Left lung (tissue), 10 donors: ENCODE results near the gene SH3TC1. TPM values are rescaled to one million over a fixed set of nuclear protein-coding genes. Genes with fewer than 3 reads are reported as not detected.

Experiments used
- ATAC-seq: fragments of 200-7000 bp; cut with Tn5 transposase; one replicate; pipeline ENCODE4 v1.9.1; 2020; ENCODE audit warnings: moderate library complexity
- DNase-seq, 4 donors: peaks; one replicate each; pipeline ENCODE4 v3.0.0-alpha.2; 2013 to 2020
- H3K27ac ChIP-seq, 2 donors: fragments of 200-600 bp; sonication (generic) in 1 of 2; one replicate each; pipeline versions ENCODE4 v1.5.0 to v1.8.0; 2020 to 2021
- H3K27me3 ChIP-seq, 2 donors: fragments of 200-600 bp; sonication (generic) in 1 of 2; one replicate each; pipeline versions ENCODE4 v1.5.0 to v1.8.0; 2020 to 2021
- H3K36me3 ChIP-seq, 2 donors: fragments of 200-600 bp; sonication (generic) in 1 of 2; one replicate each; pipeline versions ENCODE4 v1.5.0 to v1.8.0; 2020 to 2021
- H3K4me1 ChIP-seq, 2 donors: fragments of 200-600 bp; one replicate each; pipeline ENCODE4 v1.8.0; 2021
- H3K4me3 ChIP-seq, 2 donors: fragments of 200-600 bp; sonication (generic) in 1 of 2; one replicate each; pipeline versions ENCODE4 v1.5.0 to v1.8.0; 2020 to 2021; ENCODE audit warnings: mild to moderate bottlenecking in 1 of 2
- H3K9me3 ChIP-seq, 2 donors: fragments of 200-600 bp; sonication (generic) in 1 of 2; one replicate each; pipeline versions ENCODE4 v1.5.0 to v1.8.0; 2020 to 2021
- intact Hi-C, 2 donors: fragments of 100-400 bp; cut with DNase I; formaldehyde crosslinking; loops; one replicate each; pipeline versions ENCODE4 v1.11.2 to v1.14.2; 2022
- polyA plus RNA-seq, 6 donors: library from polyadenylated mRNA; unstranded; fragments of 120-200 nt; gene quantifications; one replicate each; pipeline ENCODE4 v1.2.1, GENCODE V29; 2013; ENCODE audit not compliant: insufficient read length in 6 of 6
- total RNA-seq, 2 donors: library from RNA; stranded (reverse); fragmentation: NEBNext Ultra II Directional; extraction: Animal tissue kit (Norgen Biotek cat#: 25700); gene quantifications; one replicate each; pipeline ENCODE4 v1.2.1, GENCODE V29; 2021
- TF ChIP-seq, protein P1 (sequence below), 2 donors: fragments of 200-600 bp; sonication (generic) in 1 of 2; IDR thresholded peaks; one replicate each; pipeline versions ENCODE4 v1.5.0 to v1.8.0; 2021; ENCODE audit warnings: antibody characterized with exemption in 2 of 2
- donor health status: DM: no; HTN: yes; CAD: no.
- donor health status: DM: no; HTN: no; CAD: no.

Gene SH3TC1
- total and polyA plus RNA-seq, 8 donors: 22.0 to 46.1 (median 28.3) TPM

DNA sequence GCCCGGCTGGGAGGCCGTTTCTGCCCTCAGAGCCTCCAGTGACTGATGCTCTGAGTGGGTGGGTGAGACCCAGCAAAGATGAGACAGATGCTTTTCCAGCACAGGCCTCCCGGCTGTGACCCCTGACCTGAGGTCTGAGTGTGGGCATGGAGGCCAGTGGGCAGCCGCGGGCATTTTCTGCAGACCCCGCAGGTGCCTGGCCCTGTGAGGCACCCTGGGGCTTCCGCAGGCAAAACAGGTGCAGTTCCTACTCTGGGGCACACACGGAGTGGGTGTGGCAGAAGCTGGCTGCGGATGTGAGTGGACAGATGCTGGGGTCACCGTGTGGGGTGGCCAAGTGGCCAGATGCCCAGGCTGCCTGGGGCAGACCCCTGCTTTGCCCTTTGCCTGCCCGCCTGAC, 85.3 kb downstream of the SH3TC1 start:
- Histone ChIP-seq H3K4me1 (peaks cover 0 to 11% of the 10 kb centered on the region in 2 donors), H3K27me3 (no peaks in the 10 kb centered on the region), H3K4me3 (no peak overlapping the region), H3K36me3 (no peaks in the 10 kb centered on the region), H3K27ac (no peak overlapping the region), H3K9me3 (no peaks in the 10 kb centered on the region)
- TF ChIP-seq, protein P1, sequence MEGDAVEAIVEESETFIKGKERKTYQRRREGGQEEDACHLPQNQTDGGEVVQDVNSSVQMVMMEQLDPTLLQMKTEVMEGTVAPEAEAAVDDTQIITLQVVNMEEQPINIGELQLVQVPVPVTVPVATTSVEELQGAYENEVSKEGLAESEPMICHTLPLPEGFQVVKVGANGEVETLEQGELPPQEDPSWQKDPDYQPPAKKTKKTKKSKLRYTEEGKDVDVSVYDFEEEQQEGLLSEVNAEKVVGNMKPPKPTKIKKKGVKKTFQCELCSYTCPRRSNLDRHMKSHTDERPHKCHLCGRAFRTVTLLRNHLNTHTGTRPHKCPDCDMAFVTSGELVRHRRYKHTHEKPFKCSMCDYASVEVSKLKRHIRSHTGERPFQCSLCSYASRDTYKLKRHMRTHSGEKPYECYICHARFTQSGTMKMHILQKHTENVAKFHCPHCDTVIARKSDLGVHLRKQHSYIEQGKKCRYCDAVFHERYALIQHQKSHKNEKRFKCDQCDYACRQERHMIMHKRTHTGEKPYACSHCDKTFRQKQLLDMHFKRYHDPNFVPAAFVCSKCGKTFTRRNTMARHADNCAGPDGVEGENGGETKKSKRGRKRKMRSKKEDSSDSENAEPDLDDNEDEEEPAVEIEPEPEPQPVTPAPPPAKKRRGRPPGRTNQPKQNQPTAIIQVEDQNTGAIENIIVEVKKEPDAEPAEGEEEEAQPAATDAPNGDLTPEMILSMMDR (IDR thresholded peaks at IDR 0.05): no peak
- intact Hi-C loops: no loop called here
- peak in 1 of 4 donors; percentile 53 for DNase-seq
- ATAC-seq: no peak

DNA sequence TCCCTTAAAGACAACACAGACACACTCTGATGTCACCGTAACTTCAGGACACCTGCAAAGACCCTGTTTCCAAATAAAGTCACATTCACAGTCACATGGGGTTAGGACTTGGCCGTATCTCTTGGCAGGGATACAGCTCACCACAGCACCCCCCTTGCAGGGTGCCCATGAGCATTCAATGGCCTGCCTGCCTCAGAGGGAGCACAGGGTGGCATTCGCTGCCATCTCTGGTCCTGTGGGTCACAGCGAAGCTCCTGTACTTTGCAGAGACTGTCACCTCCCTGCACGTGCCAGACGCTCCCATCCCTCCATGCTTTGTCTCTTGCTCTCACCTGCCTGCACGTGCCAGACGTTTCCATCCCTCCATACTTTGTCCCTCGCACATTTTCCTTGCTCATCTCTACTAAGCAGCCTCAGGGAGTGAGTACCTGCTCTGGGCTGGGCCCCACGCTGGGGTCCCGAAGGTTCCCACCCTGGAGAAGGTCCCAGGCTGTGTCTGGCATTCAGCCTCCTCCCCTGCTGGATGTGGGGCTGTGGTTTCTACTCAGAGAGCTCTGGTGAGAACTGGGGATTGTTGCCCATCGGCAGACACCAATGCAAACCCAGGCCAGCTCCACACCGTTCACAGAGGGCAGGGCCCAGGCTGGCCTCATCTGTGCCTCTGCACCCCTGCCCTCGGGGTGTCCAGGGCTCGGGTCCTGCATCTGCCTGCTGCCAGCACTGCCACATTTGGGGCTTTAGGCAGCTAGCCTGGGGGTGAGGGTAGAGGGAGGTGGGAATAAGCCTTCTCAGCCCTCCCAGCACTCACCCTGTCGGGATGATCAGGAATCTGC, 86.3 kb downstream of the SH3TC1 start:
- TF ChIP-seq, protein P1 (IDR thresholded peaks at IDR 0.05): no peak
- no peaks in the 10 kb centered on the region for H3K27me3 ChIP-seq
- intact Hi-C loops: no loop called here

DNA sequence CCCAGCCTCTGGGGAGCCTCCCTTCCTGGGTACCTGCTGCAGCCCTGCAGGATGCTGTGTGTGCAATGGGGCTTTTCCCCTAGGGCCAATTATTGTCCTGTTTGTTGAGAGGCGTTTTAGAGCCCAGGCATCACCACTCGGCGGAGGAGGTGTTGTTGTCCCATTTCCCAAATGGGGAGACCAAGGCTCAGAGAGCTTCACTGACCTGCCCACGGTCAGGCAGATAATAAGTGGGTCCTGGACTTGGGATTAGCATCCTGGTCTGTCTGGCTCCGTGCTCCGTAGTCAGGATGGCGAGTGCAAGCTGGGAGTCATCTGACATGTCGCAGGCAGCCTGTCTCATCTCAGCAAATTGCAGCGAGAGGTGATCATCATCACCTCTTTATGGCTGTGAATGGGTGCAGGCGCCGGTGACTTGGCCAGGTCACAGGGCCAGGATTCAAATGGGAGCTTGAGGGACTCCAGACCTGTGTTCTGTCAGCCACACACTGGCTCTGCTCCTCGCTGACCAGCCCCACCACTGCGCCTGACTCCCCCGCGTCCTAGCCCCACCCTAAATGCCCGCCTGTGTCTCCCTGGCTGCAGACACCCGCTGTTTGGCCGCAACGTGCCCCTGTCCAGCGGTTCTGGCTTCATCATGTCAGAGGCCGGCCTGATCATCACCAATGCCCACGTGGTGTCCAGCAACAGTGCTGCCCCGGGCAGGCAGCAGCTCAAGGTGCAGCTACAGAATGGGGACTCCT, 87.1 kb downstream of the SH3TC1 start:
- ATAC-seq (no peak), DNase-seq (peak in 1 of 4 donors; percentile 51)
- Histone ChIP-seq H3K9me3 (no peaks in the 10 kb centered on the region), H3K27me3 (no peaks in the 10 kb centered on the region), H3K36me3 (no peaks in the 10 kb centered on the region), H3K4me1 (peaks cover 0 to 7% of the 10 kb centered on the region in 2 donors), H3K27ac (no peak overlapping the region), H3K4me3 (no peak overlapping the region)
- intact Hi-C loops: no loop called here
- TF ChIP-seq, protein P1 (IDR thresholded peaks at IDR 0.05): no peak

More for the DNA sequence above, 86.3 kb downstream of the SH3TC1 start:
- Histone ChIP-seq H3K36me3 (no peaks in the 10 kb centered on the region), H3K4me3 (no peak overlapping the region), H3K27ac (no peak overlapping the region), H3K9me3 (no peaks in the 10 kb centered on the region), H3K4me1 (peaks cover 0 to 7% of the 10 kb centered on the region in 2 donors)
- peak in 1 of 4 donors; percentile 49 for DNase-seq
- ATAC-seq: no peak

DNA sequence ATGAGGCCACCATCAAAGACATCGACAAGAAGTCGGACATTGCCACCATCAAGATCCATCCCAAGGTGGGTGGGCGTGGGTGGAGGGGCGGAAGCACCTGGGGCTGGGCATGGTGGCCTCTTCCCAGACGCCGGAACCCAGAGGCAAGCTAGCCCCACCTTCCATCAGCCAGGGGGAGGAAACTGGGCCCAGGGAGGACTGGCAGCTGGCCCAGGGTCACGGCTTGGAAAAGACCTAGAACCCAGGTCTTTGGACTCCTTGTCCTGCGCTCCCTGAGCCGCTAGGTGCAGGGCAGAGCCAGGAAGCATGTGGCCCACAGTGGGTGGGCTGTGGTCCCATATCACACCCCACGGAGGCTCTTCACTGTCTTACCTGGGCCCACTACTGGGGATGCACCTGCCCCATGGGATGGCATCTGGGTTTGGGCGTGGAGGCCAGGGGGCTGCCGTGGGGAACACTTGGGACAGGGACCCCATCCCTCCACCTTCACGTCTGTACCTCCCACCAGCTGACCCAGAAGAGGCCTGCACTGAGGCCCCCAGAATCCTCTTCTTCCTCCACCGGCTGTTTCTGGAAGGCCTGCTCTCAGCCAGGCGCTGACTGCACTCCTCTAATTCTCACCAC, 87.7 kb downstream of the SH3TC1 start:
- Histone ChIP-seq H3K36me3 (peaks cover 0 to 4% of the 10 kb centered on the region in 2 donors), H3K9me3 (no peaks in the 10 kb centered on the region), H3K27ac (peak overlapping the region in 1 of 2 donors; percentile 24), H3K27me3 (no peaks in the 10 kb centered on the region), H3K4me3 (no peak overlapping the region), H3K4me1 (peaks cover 0 to 7% of the 10 kb centered on the region in 2 donors)
- ATAC-seq (no peak), DNase-seq (peak in 1 of 4 donors; percentile 34)
- intact Hi-C loops: no loop called here
- TF ChIP-seq, protein P1 (IDR thresholded peaks at IDR 0.05): no peak
